BE2C (cell line): ENCODE results near the gene AMMECR1L.

Source experiments
- DNase-seq: peaks from one replicate; pipeline ENCODE4 v3.0.0-alpha.2; 2020
- H3K27me3 ChIP-seq: fragments of 250-450 bp; sonication (Bioruptor Pico); 2 replicates; pipeline ENCODE4 v1.5.1; 2020; ENCODE audit warnings: mild to moderate bottlenecking
- H3K36me3 ChIP-seq: fragments of 250-450 bp; sonication (Bioruptor Pico); 2 replicates; pipeline ENCODE4 v1.5.1; 2020; ENCODE audit warnings: mild to moderate bottlenecking
- H3K4me1 ChIP-seq: fragments of 250-450 bp; sonication (Bioruptor Pico); 2 replicates; pipeline ENCODE4 v1.5.1; 2020
- H3K4me3 ChIP-seq: 2 replicates; pipeline ENCODE4 v1.5.1; 2011; ENCODE audit warnings: low read depth, low read length
- H3K9me3 ChIP-seq: fragments of 250-450 bp; sonication (Bioruptor Pico); 2 replicates; pipeline ENCODE4 v1.5.1; 2020
- CTCF ChIP-seq: IDR thresholded peaks from 2 replicates; pipeline ENCODE4 v1.5.1; 2012; ENCODE audit warnings: mild to moderate bottlenecking, low read depth, low read length

Gene AMMECR1L

GRCh38 chr2:127865926-127866325, 19.8 kb downstream of the AMMECR1L start:
- H3K4me3 ChIP-seq, result no peak overlapping the region
- H3K27me3 ChIP-seq, result no peaks in the 10 kb centered on the region
- H3K9me3 ChIP-seq, result no peaks in the 10 kb centered on the region
- no peak for TF ChIP-seq CTCF
- H3K4me1 ChIP-seq, result no peaks in the 10 kb centered on the region
- no peak for DNase-seq
- H3K36me3 ChIP-seq, result peaks cover 16% of the 10 kb centered on the region

- no peaks in the 10 kb centered on the region for H3K4me1 ChIP-seq
- no peaks in the 10 kb centered on the region for H3K9me3 ChIP-seq
- TF ChIP-seq CTCF, result 0 out of 2 replicates have a peak, but pooled peaks have one; percentile 12
- no peak overlapping the region for H3K4me3 ChIP-seq
- no peaks in the 10 kb centered on the region for H3K27me3 ChIP-seq
- peaks cover 16% of the 10 kb centered on the region for H3K36me3 ChIP-seq
- peak; percentile 45 for DNase-seq
Observed at GRCh38 chr2:127864877-127865276, 20.9 kb downstream of the AMMECR1L start.

GRCh38 chr2:127862228-127862627, 23.5 kb downstream of the AMMECR1L start:
- Histone ChIP-seq H3K9me3 (no peaks in the 10 kb centered on the region), H3K36me3 (peaks cover 16% of the 10 kb centered on the region), H3K4me3 (no peak overlapping the region), H3K4me1 (no peaks in the 10 kb centered on the region), H3K27me3 (no peaks in the 10 kb centered on the region)
- DNase-seq, result no peak
- no peak for TF ChIP-seq CTCF

- DNase-seq, result no peak
- Histone ChIP-seq H3K4me3 (no peak overlapping the region), H3K9me3 (no peaks in the 10 kb centered on the region), H3K4me1 (no peaks in the 10 kb centered on the region), H3K27me3 (no peaks in the 10 kb centered on the region), H3K36me3 (peaks cover 12% of the 10 kb centered on the region)
- TF ChIP-seq CTCF, result no peak
Observed at GRCh38 chr2:127860130-127860529, 25.6 kb downstream of the AMMECR1L start.

- Histone ChIP-seq H3K9me3 (no peaks in the 10 kb centered on the region), H3K4me1 (no peaks in the 10 kb centered on the region), H3K4me3 (no peak overlapping the region), H3K36me3 (peaks cover 7% of the 10 kb centered on the region), H3K27me3 (no peaks in the 10 kb centered on the region)
- DNase-seq, result no peak
- TF ChIP-seq CTCF, result no peak
Observed at GRCh38 chr2:127859712-127860085, 26.1 kb downstream of the AMMECR1L start.

GRCh38 chr2:127857265-127857808, 28.4 kb downstream of the AMMECR1L start:
- Histone ChIP-seq H3K4me1 (no peaks in the 10 kb centered on the region), H3K27me3 (no peaks in the 10 kb centered on the region), H3K9me3 (no peaks in the 10 kb centered on the region), H3K36me3 (peaks cover 4% of the 10 kb centered on the region; the same call in 1 of the 2 replicates), H3K4me3 (peak overlapping the region; percentile 85)
- no peak for TF ChIP-seq CTCF
- no peak for DNase-seq
